NB4 (cell line): ENCODE results near the gene TMEM213.

Experiments used
- MAX ChIP-seq: IDR thresholded peaks from 2 replicates; pipeline ENCODE4 v1.6.1; 2011; ENCODE audit warnings: low read depth, low read length
- MYC ChIP-seq: IDR thresholded peaks from 2 replicates; pipeline ENCODE4 v1.6.1; 2011; ENCODE audit warnings: low read depth, low read length
- POLR2A ChIP-seq: IDR thresholded peaks from 2 replicates; pipeline ENCODE4 v1.6.1; 2011; ENCODE audit warnings: mild to moderate bottlenecking; ENCODE audit not compliant: insufficient read length; ENCODE audit errors: extremely low read depth
- TF ChIP-seq, protein P1 (sequence below): IDR thresholded peaks from one replicate; pipeline ENCODE4 v1.5.1; 2012; ENCODE audit warnings: low read depth, low read length

GRCh38 chr7:138773176-138773575 lies 24.6 kb upstream of the TMEM213 start:
- TF ChIP-seq, protein P1, sequence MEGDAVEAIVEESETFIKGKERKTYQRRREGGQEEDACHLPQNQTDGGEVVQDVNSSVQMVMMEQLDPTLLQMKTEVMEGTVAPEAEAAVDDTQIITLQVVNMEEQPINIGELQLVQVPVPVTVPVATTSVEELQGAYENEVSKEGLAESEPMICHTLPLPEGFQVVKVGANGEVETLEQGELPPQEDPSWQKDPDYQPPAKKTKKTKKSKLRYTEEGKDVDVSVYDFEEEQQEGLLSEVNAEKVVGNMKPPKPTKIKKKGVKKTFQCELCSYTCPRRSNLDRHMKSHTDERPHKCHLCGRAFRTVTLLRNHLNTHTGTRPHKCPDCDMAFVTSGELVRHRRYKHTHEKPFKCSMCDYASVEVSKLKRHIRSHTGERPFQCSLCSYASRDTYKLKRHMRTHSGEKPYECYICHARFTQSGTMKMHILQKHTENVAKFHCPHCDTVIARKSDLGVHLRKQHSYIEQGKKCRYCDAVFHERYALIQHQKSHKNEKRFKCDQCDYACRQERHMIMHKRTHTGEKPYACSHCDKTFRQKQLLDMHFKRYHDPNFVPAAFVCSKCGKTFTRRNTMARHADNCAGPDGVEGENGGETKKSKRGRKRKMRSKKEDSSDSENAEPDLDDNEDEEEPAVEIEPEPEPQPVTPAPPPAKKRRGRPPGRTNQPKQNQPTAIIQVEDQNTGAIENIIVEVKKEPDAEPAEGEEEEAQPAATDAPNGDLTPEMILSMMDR, result no peak
- TF ChIP-seq POLR2A, result no peak
- TF ChIP-seq MAX, result no peak
- TF ChIP-seq MYC, result no peak
